ENCODE results near the gene MAP4K4.

The MAP4K4 gene

GRCh38 chr2:101667823-101668222 lies 29.7 kb upstream of the MAP4K4 start:
- TF ChIP-seq CTCF (IDR thresholded peaks at IDR 0.05; ENCODE audit: extremely low read depth, insufficient read depth, missing control alignments), result no peak
- in situ Hi-C loops (cut with MboI; ENCODE audit: low pct_unique_long_range_greater_than_20kb, low sequenced_read_pairs, unreplicated experiment), result no loop called here
- DNase-seq (ENCODE audit: low spot score), result no peak

GRCh38 chr2:101672047-101672446 lies 25.5 kb upstream of the MAP4K4 start:
- in situ Hi-C loops (cut with MboI; ENCODE audit: low pct_unique_long_range_greater_than_20kb, low sequenced_read_pairs, unreplicated experiment), result no loop called here
- no peak for TF ChIP-seq CTCF (IDR thresholded peaks at IDR 0.05; ENCODE audit: extremely low read depth, insufficient read depth, missing control alignments)
- DNase-seq (ENCODE audit: low spot score), result no peak

- TF ChIP-seq CTCF (IDR thresholded peaks at IDR 0.05; ENCODE audit: extremely low read depth, insufficient read depth, missing control alignments), result no peak
- no peak for DNase-seq (ENCODE audit: low spot score)
- in situ Hi-C loops (cut with MboI; ENCODE audit: low pct_unique_long_range_greater_than_20kb, low sequenced_read_pairs, unreplicated experiment), result no loop called here
Observed at GRCh38 chr2:101673920-101674319, 23.6 kb upstream of the MAP4K4 start.

- no peak for TF ChIP-seq CTCF (IDR thresholded peaks at IDR 0.05; ENCODE audit: extremely low read depth, insufficient read depth, missing control alignments)
- in situ Hi-C loops (cut with MboI; ENCODE audit: low pct_unique_long_range_greater_than_20kb, low sequenced_read_pairs, unreplicated experiment), result no loop called here
- DNase-seq (ENCODE audit: low spot score), result peak; percentile 31
Observed at GRCh38 chr2:101675512-101675911, 22.0 kb upstream of the MAP4K4 start.

GRCh38 chr2:101676674-101677073 lies 20.8 kb upstream of the MAP4K4 start:
- TF ChIP-seq CTCF (IDR thresholded peaks at IDR 0.05; ENCODE audit: extremely low read depth, insufficient read depth, missing control alignments), result no peak
- in situ Hi-C loops (cut with MboI; ENCODE audit: low pct_unique_long_range_greater_than_20kb, low sequenced_read_pairs, unreplicated experiment), result no loop called here

GRCh38 chr2:101677658-101678057 lies 19.8 kb upstream of the MAP4K4 start:
- no peak for TF ChIP-seq CTCF (IDR thresholded peaks at IDR 0.05; ENCODE audit: extremely low read depth, insufficient read depth, missing control alignments)
- in situ Hi-C loops (cut with MboI; ENCODE audit: low pct_unique_long_range_greater_than_20kb, low sequenced_read_pairs, unreplicated experiment), result no loop called here
- no peak for DNase-seq (ENCODE audit: low spot score)

More at GRCh38 chr2:101676674-101677073, 20.8 kb upstream of the MAP4K4 start:
- DNase-seq (ENCODE audit: low spot score), result no peak

GRCh38 chr2:101678379-101678778 lies 19.1 kb upstream of the MAP4K4 start:
- in situ Hi-C loops (cut with MboI; ENCODE audit: low pct_unique_long_range_greater_than_20kb, low sequenced_read_pairs, unreplicated experiment), result no loop called here
- DNase-seq (ENCODE audit: low spot score), result no peak
- no peak for TF ChIP-seq CTCF (IDR thresholded peaks at IDR 0.05; ENCODE audit: extremely low read depth, insufficient read depth, missing control alignments)

Data from GM13977 (cell line).